Fibroblast of skin of right quadriceps (primary cell): ENCODE data around the gene BFSP2.
A peak's percentile ranks its signal among the peaks of the same experiment; 100 is the strongest.
"Not testable (repeated sequence)": the region's sequence is repeated elsewhere in the genome, so short reads cannot be mapped to it uniquely, and the experiment has no call there.

Experiments
- DNase-seq: peaks from one replicate; pipeline ENCODE4 v3.0.0-alpha.2; 2013

BFSP2 gene

DNA sequence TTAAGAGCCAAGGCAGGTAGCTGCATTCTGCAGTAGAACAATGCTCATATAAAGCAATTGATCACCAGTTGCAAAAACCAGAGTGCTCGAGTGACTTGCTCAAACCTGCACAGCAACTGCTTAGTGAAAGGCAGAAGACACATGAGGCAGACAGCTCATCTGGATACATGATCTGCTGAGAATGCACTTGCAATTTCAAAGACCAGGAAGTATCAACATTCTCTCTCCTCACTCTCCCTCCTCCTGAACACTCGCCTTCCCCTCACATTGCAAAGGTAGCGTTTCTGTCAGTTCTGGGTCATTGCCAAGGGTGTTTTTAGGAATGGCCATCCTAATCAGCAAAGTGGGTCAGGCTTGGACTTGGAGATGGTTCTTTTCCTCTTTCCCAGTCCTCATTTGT lies 61.0 kb downstream of the BFSP2 start:
- no peak for DNase-seq

DNA sequence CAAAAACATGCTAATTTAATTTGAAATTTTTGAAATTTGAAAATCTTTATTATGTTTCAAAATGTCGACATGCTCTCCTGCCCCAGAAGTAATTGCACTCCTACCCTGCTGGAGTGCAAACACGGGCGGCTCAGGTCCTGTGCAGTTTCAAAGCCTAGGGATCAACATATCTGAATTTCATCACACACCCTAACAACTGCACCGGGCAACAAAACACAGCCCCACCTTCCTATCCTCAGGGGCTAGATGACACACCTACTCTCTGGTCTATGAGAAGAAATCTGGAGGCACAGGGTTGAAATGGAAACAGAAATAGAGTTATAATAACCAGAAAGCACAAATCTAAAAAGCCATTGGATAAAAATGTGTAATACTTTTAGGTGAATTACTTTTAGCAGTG lies 61.4 kb downstream of the BFSP2 start:
- no peak for DNase-seq

DNA sequence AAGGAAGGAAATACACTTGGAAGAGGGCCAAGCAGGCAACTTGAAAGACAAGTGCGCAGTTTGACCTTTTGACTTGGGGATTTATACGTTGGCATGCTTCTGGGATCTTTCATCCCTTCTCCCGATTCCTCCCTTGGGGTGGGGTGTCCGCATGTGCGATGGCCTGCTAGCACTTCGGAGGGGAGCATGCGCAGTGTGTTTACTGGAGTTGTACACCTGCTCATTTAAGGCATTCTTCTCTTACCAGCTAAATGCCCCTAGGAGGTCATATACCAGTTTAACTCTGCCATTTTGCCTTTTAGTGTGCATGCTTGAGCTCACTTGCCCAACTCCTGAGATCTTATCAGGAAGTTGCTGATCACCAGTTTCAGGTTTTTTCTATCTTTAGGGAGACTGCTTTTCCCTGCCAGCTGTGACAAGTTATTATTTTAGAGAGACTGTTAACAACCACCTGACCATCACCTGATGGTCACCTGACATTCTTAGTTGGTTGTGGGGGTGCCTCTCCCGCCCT lies 63.5 kb downstream of the BFSP2 start:
- no peak for DNase-seq

DNA sequence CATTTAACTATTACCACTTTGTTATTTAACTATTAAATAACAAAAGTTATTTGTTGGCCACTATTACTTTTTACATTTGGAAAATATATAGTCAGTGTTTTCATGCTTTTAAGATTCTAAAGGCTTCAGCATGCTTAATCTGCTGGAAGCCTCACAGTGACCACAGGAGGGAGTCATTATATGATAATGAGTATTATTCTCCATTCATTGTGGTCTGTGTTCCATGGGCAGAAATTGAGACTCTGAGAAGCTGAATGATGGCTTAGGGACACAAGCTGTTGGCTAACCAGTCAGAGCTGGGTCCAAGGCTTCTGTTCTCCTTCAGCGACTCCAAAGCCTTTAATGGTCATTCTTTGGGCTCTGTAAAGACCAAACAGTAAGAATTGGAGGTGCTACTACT lies 64.7 kb downstream of the BFSP2 start:
- DNase-seq, result peak; percentile 49

DNA sequence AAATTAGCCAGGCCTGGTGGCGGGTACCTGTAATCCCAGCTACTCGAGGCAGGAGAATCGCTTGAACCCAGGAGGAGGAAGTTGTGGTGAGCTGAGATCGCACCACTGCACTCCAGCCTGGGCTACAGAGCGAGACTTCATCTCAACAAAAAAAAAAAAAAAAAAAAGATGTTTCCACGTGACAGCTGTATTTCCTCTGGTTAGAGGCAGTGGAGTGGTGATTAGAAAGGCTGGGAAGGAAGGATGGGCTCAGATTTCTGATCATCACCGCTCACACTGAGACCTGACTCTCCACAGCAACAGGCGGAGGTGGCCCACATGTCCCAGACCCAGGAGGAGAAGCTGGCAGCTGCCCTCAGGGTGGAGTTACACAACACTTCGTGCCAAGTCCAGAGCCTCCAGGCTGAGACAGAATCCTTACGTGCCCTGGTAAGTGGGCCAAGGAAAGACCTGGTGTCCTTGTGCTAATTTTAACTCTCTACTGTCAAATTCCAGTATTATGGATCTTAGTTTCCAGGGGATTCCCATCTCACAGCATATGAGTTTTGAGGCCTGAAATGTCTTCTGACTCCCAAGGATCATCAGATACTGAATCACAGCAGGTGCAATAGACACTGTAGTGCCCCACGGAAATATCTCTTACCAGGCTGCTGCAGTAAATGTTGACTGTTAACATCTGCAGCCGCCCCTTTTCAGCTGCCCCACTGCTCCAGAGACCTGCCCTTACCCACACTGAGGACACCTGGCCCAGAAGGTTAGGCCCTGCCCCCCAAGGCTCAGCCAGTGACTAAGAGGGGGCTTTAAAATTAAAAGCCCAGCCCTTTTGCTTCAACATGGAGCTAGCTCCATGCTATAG lies 66.9 kb downstream of the BFSP2 start:
- no peak for DNase-seq

DNA sequence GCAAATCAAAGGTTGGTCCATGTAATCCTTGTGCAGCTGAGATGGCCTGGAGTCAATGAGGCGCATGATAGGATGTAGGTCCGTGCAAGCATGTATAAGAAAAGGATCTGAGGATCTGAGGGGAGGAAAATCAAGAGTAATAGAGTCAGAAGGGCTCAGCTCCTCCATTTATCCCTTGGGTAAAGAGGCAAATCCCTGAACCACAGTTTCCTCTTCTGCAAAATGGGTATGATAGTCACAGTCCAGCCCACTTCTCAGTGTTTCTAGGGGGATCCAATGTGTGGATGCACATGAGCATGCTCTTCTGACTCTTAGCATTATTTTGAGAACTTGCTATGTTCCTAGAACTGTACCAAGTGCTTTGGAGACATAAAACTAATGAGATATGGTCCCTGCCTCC lies 67.9 kb downstream of the BFSP2 start:
- no peak for DNase-seq

DNA sequence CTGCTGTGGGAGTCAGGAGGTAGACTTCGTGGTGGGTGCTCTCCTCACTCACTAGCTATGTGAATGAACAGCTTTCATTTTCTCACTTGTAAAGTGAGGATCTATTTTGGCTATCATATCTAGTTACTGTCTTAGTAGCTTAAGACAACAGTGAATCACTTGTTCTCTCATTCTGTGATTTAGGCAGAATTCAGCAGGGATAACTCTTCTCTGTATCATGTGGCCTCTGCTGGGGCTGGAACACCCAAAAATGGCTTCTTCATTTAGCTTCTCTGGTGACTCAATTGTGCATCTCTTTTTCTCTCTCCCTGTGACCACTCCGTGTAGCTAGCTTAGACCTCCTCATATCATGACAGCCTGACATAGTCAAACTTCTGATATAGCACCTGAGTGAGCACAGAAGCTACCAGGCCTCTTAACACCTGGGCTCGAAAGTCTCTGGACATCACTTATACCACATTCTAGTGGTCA lies 68.4 kb downstream of the BFSP2 start:
- no peak for DNase-seq

DNA sequence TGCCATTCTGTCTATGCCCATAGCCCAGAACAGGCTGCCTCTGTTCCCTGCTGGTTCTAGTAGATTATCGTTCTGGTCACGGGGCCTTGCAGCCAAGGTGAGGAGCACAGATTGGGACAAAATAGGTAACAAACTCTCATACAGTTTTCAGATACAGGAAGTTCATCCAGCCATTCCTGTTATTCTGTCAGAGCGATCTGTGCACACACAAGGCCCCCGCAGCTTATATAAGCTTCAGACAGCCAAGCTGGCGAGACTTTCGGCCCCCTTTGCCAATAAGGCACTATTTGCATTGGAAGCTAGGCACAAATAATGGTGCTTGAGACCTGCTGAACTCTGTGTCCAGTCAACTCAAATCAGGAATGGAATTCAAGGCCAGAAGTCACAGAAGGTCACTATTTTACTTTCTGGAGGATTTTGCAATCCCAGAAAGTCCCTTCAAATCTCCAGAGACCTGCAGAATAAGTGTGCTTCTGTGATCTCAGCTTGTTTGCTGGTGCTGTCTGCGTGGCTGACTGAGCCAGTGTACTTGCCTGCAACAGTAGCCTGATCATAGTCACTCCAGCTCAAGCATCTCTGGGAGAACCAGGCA lies 69.4 kb downstream of the BFSP2 start:
- no peak for DNase-seq

DNA sequence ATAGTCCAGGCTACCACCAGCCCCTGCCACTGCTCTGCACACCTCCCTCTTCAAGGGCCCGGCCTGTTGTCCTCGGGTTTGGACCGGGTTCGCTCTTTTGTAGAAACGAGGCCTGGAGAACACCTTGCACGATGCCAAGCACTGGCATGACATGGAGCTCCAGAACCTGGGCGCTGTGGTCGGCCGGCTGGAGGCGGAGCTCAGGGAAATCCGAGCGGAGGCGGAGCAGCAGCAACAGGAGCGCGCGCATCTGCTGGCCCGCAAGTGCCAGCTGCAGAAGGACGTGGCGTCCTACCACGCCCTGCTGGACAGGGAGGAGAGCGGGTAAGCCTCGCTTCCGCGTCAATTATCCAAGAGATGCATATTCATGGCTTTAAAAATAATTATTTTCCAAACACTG lies 72.4 kb downstream of the BFSP2 start:
- no peak for DNase-seq

DNA sequence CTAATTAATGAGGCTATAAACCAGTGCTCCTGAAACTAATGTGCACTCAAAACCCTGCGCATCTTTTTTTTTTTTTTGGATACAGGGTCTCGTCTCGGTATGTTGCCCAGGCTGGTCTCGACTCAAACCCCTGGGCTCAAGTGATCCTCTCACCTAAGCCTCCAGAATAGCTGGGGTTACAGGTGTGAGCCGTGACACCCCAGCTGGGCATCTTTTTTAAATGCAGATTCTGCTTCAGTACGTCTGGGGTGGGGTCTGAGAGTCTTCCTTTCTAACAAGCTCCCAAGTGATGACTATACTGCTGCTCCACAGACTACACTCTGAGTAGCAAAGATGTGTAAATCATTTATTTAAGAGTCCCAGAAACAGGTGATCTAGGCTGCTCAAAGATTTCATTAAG lies 73.0 kb downstream of the BFSP2 start:
- no peak for DNase-seq

DNA sequence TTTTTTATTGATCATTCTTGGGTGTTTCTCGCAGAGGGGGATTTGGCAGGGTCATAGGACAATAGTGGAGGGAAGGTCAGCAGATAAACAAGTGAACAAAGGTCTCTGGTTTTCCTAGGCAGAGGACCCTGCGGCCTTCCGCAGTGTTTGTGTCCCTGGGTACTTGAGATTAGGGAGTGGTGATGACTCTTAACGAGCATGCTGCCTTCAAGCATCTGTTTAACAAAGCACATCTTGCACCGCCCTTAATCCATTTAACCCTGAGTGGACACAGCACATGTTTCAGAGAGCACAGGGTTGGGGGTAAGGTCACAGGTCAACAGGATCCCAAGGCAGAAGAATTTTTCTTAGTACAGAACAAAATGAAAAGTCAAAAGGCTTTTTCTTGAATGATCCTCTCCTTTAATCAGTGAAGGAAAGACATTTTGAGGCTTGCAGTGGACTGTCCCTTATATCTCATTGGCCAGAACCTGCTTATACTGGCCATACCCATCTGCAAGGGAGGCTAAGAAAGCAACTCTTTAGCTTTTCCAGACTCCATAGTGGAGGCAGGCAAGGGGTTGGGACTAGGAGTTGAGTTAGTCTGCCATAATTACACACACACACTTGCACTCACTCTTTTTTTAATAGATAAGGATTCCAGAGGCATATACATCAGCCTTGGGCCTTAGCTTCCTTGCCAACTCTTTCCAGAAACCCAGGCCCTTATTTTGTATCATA lies 73.8 kb downstream of the BFSP2 start:
- DNase-seq, result not testable (repeated sequence)

DNA sequence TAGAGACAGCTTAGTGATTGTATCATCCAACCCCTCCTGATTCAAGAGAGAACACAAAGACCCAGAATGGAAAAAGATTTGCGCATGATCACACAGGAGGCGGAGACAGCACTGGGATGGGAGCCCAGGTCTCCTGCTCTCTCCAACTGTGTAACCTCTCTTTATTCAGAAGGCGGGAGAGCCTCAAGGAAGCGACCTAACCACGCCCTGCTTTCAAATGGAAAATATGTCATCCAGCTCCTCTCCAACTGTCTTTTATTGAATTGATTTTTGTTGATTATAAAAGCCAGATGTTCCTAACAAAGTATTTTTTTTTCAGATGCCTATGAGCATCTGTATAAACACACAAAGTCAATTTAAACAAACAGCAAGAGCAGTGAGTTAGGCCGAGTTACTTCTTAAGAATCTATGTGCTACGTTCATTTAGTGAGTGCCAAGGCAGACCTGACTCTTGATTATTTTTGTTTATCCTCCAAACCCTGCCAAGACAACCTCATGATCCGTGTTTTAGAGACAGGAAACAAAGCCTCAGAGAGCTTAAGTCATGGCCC lies 74.5 kb downstream of the BFSP2 start:
- DNase-seq, result peak; percentile 45

DNA sequence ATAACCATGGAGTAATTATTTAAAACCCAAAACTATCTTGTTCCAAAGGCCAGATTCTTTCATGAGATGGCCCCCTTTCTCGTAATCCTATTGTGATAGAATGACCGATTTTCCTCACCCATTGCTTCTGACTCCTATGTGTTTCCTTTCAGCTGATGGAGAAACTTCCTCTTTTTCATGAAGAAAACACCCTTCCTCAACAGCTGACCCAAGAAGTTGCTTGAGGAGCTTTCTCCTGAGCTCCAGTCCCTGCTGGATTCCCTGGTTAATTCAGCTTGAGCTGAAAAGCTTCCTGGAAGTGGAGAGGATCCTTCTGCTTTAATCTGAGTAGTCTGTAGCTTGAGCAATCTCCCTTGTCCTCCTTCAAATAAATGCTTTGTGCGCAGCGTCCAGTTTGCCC lies 75.0 kb downstream of the BFSP2 start:
- no peak for DNase-seq

DNA sequence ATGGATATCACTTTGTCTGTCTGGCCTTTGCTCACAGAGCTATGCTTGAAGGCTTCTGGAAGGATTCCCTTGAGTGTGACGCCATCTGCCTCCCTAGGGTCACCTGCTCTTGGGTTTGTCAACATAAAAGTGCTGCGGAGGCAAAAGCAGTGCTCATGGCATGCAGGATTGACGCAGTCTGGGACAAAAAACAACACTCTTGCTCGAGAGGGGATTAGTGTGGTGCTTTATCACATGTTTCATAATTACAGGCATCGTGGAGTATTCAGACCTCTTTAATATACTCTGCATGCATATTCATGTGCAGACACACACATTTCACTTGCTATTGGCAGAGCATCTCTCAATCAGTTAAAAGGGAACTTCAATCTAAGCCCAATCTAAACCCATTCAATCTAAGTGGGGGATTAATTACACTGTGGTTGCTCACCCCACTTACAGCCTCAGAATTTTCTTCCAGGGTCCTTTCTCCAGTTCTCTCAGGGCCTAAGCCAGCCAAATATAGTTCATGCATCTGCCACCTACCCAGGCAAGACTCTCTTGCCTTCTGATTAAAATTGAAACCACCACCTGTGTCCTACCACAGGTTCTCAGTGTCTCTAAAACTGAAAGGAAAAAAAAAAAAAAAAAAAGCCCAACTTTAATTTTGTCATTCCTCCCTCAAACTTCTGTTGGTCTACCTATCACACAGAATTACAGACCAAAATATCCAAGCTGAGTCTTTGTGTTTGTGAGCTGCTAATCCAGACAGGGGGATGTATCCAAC lies 75.6 kb downstream of the BFSP2 start:
- no peak for DNase-seq

DNA sequence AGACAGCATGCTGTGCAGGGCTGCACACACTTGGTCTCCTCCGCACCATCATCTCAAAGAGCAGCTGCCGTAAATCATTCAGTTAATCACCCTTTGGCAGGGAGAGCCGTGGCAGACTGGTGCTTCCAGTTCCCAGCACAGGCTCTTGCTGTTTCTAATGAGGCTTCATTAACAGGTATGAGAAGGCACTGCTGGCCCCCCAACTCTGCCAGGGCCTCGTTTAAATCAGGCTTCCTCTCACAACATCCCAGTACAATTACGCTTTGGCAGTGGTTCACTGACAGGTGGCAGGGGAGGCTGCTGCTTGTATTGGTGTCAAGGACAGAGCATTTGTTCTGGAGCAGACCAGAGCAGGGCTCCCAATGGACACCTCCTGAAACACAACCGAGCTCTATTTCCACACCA lies 77.1 kb downstream of the BFSP2 start:
- no peak for DNase-seq

DNA sequence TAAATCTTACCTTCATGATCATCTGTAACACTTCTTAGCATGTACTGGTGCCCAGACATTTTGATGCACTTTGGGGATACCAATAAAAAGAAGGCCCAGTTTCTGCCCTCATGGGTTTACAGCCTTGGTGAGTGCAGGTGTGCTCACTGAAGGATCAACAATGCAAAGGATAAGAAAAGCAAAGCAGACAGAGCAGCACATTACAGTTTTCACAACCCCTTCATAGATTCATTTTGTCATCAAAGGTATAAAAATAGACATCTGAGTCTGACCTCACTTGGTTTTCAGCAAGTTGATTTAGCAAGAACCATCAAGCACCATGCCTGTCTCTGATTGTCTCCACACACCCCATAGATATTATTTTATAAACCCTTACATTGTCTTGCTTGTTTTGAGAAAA lies 77.6 kb downstream of the BFSP2 start:
- DNase-seq, result no peak

DNA sequence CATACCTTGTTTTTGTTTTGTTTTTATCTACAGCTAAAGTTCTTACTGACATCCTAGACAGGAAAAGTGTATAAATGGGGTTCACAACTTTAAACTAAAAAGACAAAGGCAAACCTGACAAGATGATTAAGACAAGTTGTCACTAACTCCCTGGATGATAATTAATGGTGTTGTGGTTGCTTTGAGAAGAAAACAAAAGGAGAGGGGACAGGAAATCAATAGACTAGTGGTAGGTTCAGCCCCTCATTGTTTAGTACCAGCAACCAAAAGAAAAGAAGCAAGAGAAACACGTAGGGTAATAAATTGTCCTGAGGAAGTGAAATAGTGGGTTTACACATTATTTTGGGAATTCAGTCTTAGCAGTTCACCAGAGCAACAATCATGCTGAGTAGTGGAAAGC lies 78.8 kb downstream of the BFSP2 start:
- no peak for DNase-seq

DNA sequence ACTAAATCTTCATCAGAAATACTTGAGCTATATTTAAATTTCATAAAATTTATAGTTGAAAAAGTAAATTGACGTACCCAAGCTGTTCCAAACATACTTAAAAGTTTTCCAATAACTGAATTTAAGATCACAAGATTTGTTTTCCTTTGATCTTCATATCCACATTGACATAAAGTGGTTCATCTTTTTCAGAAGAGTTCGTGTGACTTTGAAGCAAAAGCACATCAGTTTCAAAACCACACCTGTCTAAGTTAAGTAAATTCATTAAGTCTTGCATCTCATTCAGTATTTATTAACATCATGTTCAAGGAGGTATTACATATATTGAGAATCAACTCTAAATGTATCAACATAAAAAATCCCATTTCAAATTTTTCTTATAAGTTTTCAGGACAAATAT lies 79.5 kb downstream of the BFSP2 start:
- no peak for DNase-seq

DNA sequence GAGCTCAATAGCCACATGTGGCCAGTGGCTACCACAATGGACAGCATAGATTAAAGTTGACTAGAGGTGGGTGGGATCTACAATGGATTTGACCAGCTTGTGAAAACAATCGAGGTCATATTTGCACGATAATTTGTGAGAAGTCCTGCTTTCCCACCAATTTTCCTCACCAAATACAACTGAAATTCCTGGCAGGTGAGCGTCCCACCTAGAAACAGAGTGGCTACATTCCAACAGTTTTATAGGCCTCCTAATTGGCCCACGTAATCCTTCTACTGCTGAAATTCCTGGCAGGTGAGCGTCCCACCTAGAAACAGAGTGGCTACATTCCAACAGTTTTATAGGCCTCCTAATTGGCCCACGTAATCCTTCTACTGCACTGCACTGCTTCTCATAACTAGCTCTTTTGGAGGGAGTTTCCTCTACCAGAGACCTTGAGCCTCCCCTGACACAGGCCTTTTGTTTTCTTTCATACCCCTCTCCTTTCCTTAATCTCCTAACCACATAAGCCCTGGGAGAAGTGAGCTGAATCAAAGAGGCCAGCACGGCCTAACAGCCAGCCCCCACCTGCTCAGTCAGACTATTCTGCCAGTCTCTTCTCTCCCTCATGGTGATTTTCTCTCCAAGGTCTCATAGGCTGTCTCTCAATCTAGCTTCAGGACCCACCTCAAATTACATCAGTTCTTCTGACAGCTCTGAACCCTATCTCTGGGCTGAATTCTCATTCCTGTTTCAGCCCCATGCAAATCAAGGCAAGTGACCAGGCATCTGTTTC lies 80.2 kb downstream of the BFSP2 start:
- DNase-seq, result no peak

DNA sequence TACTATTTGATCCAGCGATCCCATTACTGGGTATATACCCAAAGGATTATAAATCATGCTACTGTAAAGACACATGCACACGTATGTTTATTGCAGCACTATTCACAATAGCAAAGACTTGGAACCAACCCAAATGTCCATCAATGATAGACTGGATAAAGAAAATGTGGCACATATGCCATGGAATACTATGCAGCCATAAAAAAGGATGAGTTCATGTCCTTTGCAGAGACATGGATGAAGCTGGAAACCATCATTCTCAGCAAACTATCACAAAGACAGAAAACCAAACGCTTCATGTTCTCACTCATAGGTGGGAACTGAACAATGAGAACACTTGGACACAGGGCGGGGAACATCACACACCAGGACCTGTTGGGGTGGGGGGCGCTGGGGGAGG lies 82.6 kb downstream of the BFSP2 start:
- not testable (repeated sequence) for DNase-seq

DNA sequence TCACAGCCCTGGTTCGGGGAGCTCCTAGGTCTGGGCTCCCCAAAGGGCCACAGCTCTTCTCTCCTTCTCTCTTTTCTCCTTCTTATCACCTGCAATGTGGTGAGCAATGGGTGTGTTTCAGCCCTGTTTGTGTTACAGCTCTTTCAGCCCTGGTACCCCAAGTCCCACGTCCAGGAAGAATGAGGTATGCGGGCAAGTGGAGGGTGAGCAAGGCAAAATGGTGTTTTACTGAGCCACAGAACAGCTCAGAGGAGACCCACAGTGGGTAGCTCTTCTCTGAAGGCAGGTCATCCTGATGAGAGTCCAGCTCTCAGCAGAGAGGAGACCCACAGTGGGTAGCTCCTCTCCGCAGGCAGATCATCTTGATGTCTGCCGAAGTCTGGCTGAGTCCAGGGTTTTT lies 86.8 kb downstream of the BFSP2 start:
- no peak for DNase-seq

DNA sequence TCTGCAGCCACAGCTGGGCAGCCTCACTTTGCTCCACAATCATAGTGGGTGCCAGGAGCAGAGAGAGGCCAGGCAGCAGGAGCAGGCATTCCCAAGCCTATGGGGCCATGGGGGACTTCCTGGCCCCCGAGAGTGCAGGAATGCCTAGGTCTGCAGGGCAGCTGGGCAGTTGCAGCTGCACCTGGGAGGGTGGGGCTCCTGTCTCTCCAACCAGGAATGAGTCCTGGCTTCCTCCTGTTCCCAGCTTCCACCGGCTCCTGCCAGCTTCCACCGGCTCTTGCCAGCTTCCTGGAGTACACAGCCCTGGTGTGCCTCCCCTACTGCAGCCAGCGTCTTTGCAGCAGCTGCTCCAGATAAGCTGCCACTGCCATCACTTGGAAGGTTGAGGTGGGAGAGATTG lies 87.3 kb downstream of the BFSP2 start:
- no peak for DNase-seq
